ENCODE data around the gene NTRK1.
"Not testable (repeated sequence)": the region's sequence is repeated elsewhere in the genome, so short reads cannot be mapped to it uniquely, and the experiment has no call there.

The NTRK1 gene

DNA sequence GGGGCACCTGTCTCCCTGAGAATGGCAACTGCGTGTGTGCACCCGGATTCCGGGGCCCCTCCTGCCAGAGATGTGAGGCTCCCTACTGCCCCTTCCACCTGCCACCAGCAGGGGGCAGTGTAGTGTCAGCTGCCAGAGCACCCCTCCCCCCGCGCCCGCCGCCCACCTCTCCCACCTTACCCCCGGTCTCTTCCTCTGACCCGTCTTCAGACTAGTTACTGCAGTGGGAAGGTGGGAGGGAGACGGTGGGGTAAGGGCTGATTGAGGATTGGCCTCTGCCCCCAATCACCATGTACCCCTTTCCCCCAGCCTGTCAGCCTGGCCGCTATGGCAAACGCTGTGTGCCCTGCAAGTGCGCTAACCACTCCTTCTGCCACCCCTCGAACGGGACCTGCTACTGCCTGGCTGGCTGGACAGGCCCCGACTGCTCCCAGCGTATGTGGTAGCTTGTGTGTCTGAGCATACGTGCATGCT, 49.7 kb downstream of the NTRK1 start:
- DNase-seq (ENCODE audit: insufficient read length, low spot score): peak; percentile 72
- no peak for FAIRE-seq

- DNase-seq (ENCODE audit: insufficient read length, low spot score) (no peak), FAIRE-seq (no peak)
These were observed 51.1 kb downstream of the NTRK1 start for GRCh38 chr1:156911577-156912298.

- no peak for DNase-seq (ENCODE audit: insufficient read length, low spot score)
- FAIRE-seq: no peak
These were observed 51.6 kb downstream of the NTRK1 start for GRCh38 chr1:156912310-156912709.

- DNase-seq (ENCODE audit: insufficient read length, low spot score) (no peak), FAIRE-seq (no peak)
These were observed 52.5 kb downstream of the NTRK1 start for GRCh38 chr1:156912861-156913808.

GRCh38 chr1:156913809-156914387, 53.2 kb downstream of the NTRK1 start:
- FAIRE-seq: no peak
- no peak for DNase-seq (ENCODE audit: insufficient read length, low spot score)

- FAIRE-seq (no peak), DNase-seq (ENCODE audit: insufficient read length, low spot score) (no peak)
These were observed 53.8 kb downstream of the NTRK1 start for GRCh38 chr1:156914440-156914856.

GRCh38 chr1:156920233-156921052, 59.8 kb downstream of the NTRK1 start, which contains the start of gene LRRC71:
Gene LRRC71 (plus strand): TSS chr1:156920632. CDS start chr1:156920804, 172 bp downstream.
- DNase-seq (ENCODE audit: insufficient read length, low spot score): peak; percentile 44
- FAIRE-seq: no peak

DNA sequence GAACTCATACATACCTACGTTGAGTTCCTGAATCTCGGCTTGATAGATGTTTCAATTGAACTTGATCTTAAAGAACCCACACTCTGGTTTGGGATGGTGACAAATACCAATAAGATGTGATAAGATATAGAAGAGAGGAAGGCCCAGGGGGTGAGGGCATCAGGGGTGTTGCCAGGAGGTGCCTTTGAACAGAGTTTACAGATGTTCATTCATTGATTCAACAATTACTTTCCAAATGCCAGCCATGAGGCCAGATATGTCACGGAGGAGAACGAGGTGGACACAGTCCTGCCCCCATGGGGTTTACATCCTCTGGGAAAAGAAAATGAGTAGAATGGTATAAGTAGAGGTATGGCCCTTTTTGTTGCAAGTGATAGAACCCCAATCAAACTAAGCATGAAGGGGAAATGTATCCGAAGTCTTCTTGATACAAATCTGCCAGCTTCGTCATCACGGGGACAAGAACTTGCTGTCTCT, 60.4 kb downstream of the NTRK1 start:
- FAIRE-seq (no peak), DNase-seq (ENCODE audit: insufficient read length, low spot score) (no peak)

GRCh38 chr1:156922986-156923669, 62.5 kb downstream of the NTRK1 start:
- DNase-seq (ENCODE audit: insufficient read length, low spot score): no peak

DNA sequence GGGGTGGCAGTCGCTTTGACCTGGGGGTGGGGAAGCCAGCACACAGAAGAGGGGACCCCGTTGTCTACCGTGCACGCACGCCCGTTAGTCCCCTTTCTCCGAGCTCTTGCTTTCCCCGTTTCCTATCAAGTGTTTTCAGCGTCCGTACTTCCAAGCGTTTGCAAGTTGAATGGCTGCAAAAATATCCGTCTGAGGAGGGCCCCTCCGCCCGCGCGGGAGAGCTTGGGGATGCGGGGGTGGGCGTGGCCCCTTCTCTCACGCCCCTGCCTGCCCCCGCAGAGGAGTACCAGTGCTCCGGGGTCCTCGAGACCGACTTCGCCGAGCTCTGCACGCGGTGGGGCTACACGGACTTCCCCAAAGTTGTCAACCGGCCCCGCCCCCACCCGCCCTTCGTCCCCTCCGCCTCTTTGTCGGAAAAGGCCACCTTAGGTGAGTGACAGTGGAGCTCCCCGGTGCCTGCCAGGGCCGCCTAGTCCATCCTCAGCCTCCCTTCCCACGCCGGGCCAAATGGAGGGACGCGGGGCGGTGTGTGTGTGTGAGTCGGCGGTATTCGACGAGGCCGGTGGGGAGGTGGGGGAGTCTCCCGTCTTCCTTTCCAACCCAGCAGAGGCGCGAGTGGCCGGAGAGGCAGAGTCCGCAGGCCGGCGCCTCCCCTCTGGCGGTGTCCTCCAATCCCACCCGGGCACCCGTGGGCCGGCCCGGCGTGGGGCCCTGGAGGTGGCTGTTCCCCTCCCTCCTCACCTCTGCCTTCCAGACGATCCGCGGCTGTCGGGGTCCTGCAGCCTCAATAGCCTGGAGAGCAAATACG, 63.2 kb downstream of the NTRK1 start:
- no peak for DNase-seq (ENCODE audit: insufficient read length, low spot score)
- FAIRE-seq: no peak

More at GRCh38 chr1:156922986-156923669, 62.5 kb downstream of the NTRK1 start:
- FAIRE-seq: no peak

DNA sequence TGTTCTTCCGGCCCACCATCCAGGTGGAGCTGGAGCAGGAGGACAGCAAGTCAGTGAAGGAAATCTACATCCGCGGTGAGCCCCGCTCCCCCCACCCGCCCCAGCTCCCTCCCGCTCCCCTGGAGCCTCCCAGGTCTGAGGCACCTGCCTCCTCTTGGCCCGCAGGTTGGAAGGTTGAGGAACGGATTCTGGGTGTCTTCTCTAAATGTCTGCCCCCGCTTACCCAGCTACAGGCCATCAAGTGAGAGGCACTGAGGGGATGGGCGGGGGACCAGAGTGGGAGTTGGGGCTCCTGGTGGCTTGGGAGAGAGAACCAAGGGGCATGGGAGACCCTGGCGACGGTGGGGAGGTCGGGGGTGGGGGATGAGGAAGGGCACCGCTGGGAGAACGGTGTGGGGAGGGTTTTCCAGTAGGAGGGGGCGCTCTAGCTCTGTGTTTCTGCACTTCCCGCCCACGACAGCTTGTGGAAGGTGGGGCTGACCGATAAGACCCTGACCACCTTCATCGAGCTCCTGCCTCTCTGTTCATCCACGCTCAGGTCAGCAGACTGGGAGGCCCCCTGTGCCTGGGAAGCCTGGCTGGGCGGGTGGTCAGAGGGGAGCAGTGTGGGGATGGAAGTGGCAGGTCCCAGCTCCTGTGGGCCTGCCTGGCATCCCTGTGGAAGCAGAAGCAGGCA, 64.0 kb downstream of the NTRK1 start:
- no peak for FAIRE-seq
- DNase-seq (ENCODE audit: insufficient read length, low spot score): no peak

DNA sequence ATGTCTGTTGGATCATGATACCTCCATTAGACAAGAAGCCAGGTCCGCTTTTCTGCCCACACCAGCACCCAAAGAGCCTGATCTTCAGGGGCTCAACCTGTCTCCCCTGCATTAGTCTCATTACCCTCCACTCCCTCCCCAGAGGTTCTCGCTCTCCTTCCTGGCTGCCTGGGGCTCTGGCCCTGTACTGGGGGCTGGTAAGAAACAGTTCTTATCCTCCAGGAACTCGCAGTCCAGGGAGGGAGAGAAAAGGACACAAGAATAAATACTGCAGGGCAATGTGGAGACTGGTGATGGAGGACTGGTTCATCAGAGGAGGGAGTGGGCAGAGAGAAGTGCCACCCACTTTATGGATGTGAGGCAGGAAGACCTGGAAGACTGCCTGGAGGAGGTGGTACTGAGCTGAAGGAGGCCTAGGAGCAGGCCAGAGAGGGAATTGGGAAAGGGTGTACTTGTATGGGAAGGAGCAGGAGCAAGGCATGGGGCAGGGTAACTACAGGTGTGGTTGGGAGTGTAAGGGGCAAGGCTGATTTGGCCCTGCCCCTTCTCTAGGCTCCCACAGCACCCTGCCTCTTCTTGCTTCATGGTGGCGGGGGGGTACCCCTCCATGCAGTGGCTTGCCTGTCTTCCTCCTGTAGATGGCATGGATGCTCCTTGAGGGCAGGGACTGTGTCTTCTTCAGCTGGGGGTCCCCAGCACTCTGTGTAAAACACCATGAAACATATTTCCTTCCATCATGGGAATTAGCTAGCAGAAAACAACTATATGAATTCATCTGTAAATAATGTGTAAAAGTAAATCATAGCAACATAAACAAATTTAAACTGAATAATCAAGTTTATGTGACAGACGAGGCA, 64.7 kb downstream of the NTRK1 start:
- DNase-seq (ENCODE audit: insufficient read length, low spot score) (no peak), FAIRE-seq (no peak)

- no peak for DNase-seq (ENCODE audit: insufficient read length, low spot score)
These were observed 65.5 kb downstream of the NTRK1 start for GRCh38 chr1:156926175-156926574.

GRCh38 chr1:156926695-156927094, 66.0 kb downstream of the NTRK1 start:
- DNase-seq (ENCODE audit: insufficient read length, low spot score); FAIRE-seq: not testable (repeated sequence)

More at GRCh38 chr1:156926175-156926574, 65.5 kb downstream of the NTRK1 start:
- no peak for FAIRE-seq

- FAIRE-seq (no peak), DNase-seq (ENCODE audit: insufficient read length, low spot score) (peak; percentile 37)
These were observed 66.8 kb downstream of the NTRK1 start for GRCh38 chr1:156927215-156928042.

- FAIRE-seq (no peak), DNase-seq (ENCODE audit: insufficient read length, low spot score) (no peak)
These were observed 67.5 kb downstream of the NTRK1 start for GRCh38 chr1:156928043-156928602.

Data from GM19239 (cell line).